ACHN (cell line): ENCODE results near the gene MAD1L1.
"Not testable (repeated sequence)": the region's sequence is repeated elsewhere in the genome, so short reads cannot be mapped to it uniquely, and the experiment has no call there.

Source experiments
- DNase-seq: peaks from one replicate; pipeline ENCODE4 v3.0.0-alpha.2; 2015
- in situ Hi-C: cut with HindIII; loops from 2 replicates; pipeline ENCODE4 v1.10.0; 2017; ENCODE audit warnings: low sequenced_read_pairs, low pct_ligation_motif_present, low pct_unique_long_range_greater_than_20kb

Gene MAD1L1

DNA sequence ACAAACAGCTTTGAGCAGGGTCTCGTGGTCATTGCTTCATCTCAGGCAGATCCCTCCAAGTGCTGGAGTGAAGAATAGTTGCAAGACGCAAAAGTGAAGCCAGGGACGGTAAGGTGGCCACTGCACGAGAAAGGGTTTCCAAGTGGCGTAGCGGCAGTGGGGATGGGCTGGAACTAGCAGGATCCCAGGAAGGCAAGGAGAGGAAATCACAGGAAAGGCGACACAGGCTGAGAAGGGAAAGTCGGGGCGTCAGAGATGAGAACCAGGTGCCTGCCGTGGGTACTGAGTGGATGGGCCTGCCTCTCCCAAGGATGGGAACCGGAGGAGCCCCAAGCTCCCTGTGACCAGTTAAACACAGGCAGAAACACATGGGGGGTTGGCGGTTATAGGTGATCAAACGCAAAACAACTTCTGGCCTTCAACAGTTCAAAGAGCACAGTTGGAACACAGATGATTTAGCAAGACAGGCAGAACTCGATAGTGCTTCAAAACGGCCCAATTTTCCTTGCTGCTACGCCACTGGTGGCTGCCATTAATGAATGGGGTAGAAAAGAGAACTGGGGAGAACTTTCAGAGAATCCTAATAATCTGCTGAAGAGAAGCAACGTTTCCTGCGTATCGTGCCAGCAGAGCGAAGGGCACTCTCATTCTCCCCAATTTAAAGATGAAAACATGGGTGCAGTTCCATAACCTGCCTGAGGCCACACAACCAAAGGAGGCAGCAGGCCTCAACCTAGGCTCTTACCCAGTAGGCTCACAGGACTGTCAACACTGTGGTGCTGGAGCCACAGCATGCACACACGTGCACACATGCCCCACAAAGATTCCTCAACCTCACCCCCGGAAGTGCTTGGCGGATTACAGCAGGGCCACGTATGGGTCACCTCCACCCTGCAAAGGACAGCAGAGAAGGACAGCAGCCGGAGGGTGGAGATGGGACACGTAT is 61.9 kb downstream of the MAD1L1 start:
- in situ Hi-C loops, result no loop called here
- DNase-seq, result no peak

DNA sequence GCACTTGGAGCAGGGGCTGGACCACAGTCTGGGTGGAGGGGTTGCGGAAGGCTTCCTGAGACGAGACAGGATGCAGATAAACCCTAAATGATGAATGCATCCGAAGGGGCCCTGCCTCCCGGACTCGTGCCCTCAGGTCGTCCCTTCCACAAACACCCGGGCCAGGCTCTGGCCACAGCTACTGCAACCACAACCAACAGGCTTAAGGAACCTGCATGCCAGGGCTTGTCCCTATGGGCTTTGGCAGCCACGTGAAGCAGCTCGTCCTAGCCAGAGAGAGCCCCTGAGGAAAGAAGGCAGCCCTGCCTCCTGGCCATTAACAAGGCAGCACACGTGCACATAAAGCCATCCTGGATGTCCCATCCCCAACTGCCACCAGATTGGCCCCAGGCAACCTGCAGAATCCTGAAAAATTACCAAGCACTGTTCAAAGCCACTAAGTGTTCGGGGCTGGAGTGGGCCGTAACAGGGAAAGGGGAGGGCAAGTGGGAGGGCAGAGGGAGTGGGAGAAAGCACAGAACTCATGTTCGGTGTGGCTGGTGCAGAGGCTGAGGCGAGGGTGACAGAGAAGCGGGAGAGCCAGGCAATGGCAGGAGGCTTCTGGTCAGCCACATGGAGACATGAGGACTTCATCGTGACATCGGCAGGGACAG is 62.7 kb downstream of the MAD1L1 start:
- DNase-seq, result no peak
- in situ Hi-C loops, result no loop called here

DNA sequence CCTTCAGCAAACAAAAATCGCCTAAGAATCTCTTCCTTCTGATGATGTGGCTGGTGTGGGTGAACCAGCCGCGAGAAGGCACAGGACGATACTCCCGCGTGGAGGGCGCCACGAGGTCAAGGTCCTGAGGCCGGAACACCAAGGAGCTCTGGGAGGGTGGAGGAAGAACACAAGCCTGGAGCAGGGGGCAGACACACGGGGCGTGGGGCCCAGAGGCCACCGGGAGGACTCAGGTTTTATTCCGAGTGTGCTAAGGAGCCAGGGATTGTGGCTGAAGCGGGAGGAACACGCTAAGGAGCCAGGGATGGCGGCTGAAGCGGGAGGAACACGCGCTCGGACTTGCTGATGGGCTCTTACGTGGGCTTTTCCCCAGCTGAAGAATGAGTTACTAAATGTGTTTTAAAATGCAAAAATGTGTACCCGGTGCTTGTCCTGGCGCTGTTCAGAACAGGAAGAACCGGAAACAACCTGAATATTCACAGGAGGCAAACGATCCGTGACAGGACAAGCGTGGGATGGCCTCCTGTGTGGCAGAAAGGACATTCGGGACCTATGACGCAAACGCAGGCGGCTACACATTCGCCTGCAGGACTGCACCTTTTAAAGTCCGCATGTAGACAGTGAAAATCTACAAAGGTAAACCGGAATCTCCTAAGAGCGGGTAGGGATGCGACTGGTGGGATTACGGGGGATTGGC is 64.0 kb downstream of the MAD1L1 start:
- no peak for DNase-seq
- in situ Hi-C loops, result no loop called here

- in situ Hi-C loops, result no loop called here
- no peak for DNase-seq
Observed at GRCh38 chr7:2166625-2167280, 66.0 kb downstream of the MAD1L1 start.

- no peak for DNase-seq
- in situ Hi-C loops, result no loop called here
Observed at GRCh38 chr7:2165610-2166594, 66.8 kb downstream of the MAD1L1 start.

- in situ Hi-C loops, result no loop called here
- DNase-seq, result no peak
Observed at GRCh38 chr7:2165239-2165609, 67.5 kb downstream of the MAD1L1 start.

- in situ Hi-C loops, result no loop called here
- no peak for DNase-seq
Observed at GRCh38 chr7:2164646-2165045, 68.1 kb downstream of the MAD1L1 start.

DNA sequence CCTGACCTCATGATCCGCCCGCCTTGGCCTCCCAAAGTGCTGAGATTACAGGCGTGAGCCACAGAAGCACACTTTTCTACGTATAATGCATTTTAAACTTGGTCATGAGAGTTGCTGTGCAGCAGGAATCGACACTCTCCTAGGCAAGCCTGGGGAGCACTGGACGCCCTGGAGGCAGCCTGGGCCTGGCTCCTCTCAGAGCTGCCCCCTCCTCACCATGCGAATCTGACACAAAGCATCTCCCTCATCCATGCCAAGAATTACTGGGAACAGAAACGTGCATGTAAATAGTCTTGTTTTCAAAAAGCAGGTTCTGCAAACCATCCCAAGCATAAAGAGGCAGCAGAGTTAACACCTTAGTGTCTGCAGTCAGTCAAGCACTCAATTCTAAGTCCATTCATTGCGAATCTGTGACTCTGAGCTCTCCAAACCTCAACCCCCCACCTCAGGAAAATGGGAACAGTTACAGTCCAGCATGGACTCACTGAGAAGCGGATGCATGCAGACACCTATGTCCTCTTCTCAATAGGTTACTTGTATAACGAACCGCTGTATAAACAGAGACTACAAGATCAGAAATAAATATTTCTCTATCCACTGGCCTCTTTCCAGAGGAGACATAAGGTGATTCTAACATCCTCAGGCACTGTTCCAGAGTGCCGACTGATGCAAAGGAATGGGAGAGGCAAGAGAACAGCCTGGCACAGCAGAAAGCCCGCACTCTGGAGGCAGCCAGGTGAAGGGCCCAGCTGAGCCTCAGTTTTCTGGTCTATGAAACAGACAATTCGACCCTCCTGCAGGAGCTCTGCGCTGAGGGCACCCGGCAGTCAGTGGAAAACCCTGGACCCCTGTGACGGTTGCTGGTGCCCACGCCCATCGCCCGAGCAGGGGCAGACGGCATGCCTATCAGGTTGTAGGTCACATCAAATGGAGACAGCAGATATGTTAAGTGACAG is 68.9 kb downstream of the MAD1L1 start:
- in situ Hi-C loops, result no loop called here
- no peak for DNase-seq

DNA sequence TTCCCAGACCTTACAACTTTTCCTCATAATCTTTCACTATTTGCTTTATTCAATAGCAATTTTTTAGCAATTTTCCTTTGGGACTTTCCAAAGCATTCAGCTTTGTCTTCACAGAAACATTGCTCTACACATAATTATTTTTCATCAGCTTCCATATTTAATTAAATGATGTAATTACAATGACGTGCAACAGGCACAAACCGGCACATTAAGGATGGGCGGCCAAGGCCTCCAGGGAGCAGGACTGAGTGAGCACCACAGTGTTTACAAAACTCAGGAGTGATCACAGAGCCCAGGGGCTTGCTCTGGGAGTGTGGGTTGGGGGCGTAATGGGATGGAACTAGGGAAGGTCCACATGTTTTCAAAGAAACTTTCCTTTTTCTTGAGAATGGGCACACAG is 69.8 kb downstream of the MAD1L1 start:
- in situ Hi-C loops, result no loop called here
- no peak for DNase-seq

GRCh38 chr7:2162004-2162902 is 70.5 kb downstream of the MAD1L1 start:
- in situ Hi-C loops, DNase-seq: not testable (repeated sequence)

DNA sequence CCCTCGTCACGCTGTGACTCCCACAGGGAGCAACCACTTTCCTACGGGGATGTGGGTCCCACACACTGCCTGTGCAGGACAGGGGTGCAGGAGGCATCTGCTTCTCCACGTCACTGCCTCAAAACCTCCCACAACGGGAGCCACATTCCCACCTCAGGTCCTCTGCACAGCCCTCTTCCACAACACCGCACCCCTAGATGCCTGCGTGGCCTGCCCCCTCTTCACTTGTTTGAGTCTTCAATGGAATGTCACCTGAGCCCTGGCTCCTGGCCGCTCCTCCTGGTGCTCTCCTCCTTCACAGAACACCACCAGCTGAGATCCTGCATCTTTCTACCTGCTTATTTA is 73.6 kb downstream of the MAD1L1 start:
- in situ Hi-C loops, result loop anchor here (10.0 kb wide), 1 partner anchor 84 kb away; no protein-coding TSS in a partner anchor
- DNase-seq, result no peak

GRCh38 chr7:2158331-2159175 is 74.2 kb downstream of the MAD1L1 start:
- in situ Hi-C loops, result loop anchor here (10.0 kb wide), 1 partner anchor 84 kb away; no protein-coding TSS in a partner anchor
- DNase-seq, result no peak

DNA sequence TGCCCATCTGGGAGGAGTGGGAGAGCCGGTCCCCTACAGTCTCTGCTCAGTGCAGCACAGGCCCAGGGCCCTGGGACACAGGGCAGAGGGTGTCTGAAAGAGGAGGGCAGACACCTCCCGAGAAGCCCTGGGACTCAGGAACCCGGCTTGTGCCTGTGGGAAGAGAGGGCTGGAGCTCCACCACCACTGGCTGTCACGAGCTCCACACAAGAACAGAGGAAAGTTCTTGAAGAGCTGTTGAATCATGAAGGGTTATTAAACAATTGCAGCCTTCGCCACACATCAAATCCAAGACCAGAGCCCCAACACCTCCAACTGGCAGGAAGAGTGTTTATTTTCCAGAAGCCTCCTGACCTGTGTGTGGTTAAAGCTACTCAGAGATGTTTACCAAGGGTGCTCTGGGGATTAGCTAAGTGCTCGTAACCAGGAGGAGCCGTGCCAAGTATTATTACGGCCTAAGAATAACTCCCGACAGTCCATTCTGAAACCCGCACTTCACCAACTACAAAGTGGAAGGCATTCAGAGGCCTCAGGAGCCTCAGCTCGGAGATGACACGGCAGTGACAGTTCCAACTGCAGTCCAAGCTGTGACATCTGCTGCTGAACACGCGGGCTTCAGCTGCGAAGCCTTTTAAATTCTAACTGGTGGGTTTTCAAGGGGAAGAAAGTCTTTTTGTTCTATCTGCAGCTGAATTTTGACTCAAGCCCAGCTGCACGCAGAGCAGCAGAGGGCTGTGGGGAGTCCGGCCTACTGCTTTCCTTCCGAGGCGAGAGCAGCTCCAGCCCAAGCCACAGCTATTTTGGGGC is 75.1 kb downstream of the MAD1L1 start:
- in situ Hi-C loops, result loop anchor here (10.0 kb wide), 1 partner anchor 83 kb away; no protein-coding TSS in a partner anchor
- DNase-seq, result no peak

DNA sequence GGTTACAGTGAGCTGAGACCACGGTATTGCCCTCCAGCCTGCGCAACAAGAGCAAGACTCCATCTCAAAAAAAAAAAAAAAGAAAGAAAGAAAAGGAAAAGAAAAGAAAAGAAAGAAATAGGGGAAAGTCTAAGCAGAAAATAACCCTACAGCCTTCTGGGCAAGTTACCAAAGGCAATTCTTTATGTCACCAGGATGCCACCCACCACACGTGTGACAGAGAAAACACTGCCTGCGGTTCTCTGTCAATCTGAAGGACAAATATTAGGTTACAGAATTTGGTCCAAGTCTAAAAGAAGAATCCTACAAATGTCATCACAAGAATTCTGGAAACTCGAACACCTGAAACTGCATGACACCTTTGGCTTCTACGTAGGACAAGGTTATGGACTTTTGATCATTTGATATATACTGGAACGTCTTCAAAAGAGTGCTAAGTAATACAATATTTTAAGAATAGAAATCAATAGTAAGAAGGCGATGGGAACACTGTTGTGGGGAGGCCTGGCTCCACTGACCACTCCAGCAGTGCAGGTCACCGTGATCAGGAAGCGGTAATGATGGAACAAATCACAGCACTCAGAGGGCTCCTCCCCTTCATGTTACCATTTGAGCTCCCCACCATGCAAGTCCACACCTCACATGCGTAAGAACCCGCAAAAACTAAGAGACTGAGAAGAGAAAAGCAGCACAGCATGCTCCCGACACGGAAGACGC is 75.8 kb downstream of the MAD1L1 start:
- in situ Hi-C loops, result loop anchor here (10.0 kb wide), 1 partner anchor 82 kb away; no protein-coding TSS in a partner anchor
- no peak for DNase-seq
